Measurements from ENCODE around the gene LMBR1.

Gene LMBR1

GRCh38 chr7:156682928-156683327 lies 210.1 kb downstream of the LMBR1 start:
- no peak for DNase-seq

DNA sequence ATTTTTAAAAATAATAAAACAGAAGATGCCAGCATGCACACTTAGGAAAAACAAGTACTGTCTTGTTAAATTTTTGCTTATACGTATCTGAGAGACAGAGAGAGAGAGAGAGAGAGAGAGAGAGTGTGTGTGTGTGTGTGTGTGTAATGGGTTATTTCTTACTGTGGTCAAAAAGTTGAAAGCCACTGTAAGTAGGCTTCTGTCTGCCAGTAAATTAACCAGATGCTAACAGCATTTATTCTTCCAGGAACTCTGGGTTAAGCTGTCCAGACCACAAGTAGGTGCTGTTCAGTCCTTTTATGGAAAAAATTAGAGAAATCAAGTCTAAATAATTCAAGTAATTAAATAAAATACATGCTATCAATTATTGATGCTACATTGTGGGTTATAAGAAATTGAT lies 212.7 kb downstream of the LMBR1 start:
- DNase-seq: no peak

DNA sequence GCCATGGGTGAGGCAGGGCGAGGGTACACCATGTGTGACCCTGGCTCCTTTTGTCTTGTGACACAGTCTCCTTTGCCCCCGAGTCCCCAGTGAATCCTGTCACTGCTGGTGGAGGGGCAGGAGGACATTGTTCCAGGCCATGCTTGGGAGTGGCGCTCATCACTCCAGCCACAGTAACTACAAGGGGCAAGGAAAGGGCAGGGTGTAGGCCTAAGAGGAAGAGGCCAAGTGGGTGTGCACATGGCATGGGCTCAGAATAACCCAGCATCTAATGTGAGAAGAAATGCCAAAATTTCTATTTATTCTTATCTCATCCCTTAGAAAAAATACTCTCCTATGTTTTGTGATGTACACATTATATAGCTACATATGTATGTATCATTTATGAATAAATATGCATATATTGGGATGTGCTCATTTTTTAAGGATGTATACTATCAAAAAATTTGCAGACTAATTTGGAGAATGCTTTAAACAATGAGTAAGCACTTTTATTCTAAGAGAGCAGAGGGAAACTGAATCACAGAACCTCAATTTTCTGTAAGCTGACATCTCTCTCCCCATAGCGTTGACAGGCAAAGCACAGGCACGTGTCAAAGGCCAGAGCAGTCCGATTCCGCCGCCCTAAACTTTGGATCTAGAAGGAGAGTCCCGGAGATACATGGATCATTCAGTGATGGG lies 215.5 kb downstream of the LMBR1 start:
- no peak for DNase-seq

GRCh38 chr7:156676263-156676662 lies 216.7 kb downstream of the LMBR1 start:
- no peak for DNase-seq

DNA sequence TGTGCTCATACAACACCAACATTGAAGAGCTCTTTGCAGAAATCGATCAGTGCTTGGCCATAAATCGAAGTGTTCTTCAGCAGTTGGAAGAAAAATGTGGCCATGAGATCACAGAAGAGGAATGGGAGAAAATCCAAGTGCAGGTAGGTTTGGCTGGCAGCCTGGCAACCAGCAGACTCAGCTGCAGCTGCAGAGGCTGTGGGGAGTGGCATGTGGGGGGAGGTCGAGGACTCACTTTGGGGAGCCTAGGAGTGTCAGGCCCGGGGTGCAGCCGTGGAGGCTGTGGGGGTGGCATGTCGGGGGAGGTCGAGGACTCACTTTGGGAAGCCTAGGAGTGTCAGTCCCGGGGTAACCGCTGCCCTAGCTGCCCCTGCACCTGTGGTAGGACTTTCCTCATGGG lies 217.3 kb downstream of the LMBR1 start:
- no peak for DNase-seq

- DNase-seq: no peak
These were observed 219.1 kb downstream of the LMBR1 start for GRCh38 chr7:156673902-156674301.

DNA sequence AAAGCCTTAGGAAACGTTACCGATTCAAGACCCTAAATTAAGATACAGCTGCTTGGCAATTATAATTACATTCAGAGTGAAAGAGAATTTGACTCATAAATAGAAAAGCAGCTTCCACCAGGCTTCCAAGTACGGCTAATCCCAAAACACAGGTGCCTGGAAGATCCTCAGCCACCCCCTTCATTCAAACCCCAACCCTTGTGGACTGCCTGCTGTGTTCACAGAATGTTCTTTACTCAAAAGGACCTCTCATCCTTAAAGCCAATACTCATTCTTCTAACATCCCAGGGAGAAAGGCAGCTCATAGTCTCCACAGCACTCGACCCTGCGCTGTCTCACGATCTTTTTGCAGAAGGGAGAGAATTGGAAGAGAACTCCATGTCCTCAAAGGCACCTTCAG lies 219.5 kb downstream of the LMBR1 start:
- DNase-seq: no peak

DNA sequence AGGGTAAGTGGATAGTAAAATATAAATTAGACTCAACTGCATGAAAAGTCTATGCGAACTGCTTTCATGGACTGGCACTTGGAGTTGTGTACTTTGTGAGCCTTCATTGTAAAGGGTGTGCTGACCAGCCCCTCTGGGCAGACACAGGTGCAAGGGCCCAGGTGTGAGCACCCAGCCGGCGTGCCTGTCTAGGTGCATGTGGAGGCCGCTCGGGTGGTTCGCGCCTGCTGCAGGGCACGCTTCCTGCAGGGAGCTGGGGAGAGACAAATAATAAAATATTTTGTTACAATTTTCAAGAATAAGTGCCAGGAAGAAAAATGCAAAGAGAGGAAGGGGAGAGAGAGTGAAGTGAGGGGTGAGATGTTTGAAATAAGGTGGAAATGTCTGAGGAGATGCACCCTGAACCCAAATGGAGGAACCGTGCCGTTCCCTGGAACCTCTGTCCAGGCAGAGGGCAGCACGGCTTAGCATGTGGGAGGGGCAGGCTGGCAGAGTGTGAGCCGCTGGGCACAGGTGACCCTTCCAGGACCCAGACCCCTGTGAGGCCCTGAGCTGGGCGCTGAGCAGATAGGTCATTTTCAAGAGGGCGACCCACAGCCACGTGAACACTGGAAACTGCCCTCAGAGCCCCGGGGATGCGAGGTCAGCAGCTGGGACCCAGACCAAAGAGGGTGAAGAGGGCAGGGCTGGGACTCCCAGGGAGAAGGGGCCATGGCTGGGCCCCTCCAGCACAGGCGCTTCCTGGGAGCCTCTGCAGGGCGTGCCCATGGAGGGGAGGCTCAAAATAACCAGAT lies 223.8 kb downstream of the LMBR1 start:
- no peak for DNase-seq

GRCh38 chr7:156668130-156668741 lies 224.7 kb downstream of the LMBR1 start:
- no peak for DNase-seq

GRCh38 chr7:156667110-156667426 lies 225.9 kb downstream of the LMBR1 start:
- no peak for DNase-seq

DNA sequence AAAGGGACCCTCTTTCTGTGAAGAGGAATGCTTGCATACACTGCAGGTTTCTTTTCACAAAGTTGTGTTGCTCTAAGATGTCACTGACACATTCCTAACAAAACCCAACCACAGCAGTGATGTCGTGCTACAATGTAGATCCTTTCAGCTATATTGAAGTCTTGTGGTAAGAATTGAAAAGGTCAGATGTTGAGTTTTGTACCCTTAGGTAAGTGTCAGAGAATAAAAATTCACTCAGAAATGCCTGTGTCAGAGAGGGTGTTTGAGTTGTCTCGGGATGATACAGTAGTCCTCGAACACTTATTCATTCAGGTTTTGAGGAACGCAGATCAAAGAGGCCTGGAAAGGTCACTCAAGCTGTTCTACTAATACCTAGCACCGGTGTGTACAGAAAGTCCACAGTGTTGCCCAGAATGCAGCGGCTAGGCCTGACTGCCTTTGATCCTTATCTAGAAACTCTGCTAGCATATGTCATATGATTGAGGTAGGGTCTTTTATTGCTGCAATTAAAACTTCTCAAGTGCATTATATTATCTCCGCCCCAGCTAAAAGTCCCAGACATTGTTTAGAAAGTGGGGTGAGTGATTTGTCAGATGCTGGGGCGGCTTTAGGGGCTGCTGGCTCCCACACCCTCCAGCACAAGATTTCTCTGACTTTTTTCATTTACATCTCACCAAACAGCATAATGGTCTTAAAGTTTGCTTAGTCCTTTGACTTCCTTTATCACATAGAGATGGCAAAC lies 226.4 kb downstream of the LMBR1 start:
- no peak for DNase-seq

DNA sequence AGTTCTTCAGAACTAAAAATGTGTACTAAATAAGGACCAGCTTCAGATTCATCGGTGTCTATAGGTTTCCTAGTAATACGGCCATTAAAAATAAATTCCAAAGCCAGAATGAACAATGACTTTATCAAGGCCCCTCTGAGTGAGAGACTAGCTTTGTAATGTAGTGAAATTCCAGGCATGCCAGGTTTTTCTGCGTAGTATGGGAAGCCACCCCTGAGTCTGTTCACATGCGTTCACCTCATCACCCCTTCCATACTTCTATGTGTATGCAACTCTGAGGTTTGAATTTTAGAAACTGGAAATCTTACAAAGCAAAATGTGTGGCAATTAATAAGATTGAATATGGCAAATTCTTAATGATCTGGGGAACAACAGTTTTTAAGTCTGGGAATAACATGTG lies 227.9 kb downstream of the LMBR1 start:
- DNase-seq: no peak

DNA sequence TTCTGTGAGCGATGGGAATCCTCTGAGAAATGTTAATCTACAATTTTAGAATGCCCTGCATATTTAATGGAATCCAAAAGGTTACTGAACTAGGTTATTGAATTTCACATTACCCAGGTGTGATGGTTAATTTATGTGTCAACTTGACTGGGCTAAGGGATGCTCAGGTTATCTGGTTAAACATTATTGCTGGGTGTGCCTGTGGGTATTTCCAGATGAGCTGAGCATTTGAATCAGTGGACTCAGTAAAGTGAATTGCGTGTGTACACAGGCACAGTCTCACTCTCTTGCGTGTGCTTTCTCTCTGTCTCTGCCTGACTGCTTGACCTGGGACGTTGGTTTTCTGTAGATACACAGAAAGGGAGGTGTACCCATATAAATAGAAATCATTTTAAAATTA lies 230.7 kb downstream of the LMBR1 start:
- DNase-seq: no peak

DNA sequence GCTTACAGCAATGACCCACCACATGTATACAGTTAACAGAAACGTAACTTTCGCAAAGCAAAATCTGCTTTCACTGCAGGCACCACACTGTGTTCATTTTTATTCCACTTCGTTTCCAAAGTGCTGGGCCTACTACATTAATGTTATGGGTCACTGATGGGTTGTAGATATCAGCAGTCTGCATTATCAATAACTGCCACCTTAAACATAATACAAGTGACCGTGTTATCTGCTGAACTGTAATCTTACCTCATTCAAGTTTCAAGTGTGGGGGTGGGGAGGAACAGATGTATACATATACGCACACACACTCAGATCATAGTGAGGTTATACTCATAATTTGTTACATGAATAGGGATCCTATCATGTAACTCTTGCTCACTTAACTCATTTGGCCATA lies 231.3 kb downstream of the LMBR1 start:
- DNase-seq: no peak

DNA sequence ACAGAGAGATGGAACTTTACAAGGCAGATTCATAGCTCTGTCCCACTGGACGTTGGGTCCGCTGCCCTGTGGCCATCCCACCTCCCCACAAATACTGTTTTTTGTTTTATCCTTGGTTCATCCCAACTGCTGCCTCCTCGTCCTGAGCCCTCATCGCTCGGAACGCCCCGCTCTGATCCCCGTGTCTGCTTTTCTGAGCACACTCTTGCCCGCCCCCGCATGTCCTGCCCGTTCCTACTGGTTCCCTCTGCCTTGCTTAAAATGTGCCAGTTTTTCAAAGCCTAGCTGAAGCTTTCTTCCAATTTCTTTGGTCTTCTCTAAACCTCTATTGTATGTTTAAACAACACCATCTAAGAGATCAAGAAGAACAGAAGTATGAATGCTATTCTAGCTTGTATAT lies 233.0 kb downstream of the LMBR1 start:
- no peak for DNase-seq

DNA sequence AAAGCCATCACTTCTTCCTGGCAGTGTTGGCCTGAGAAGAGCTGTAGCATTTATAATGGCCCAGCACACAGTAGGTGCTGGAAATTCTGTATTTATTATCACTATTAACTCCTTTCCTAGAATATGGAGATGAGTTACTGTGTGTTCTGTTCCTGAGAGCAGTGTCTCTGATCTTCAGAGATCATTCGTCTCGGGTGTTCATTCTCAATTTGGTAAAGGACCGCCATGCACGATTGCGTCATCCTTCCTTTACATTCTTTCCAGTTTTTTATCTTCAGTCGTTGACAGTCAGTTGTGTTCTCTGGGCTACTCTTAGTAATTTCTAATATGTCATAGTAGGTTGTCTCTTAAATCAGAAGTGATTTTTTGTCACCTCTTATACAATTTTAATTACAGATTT lies 233.8 kb downstream of the LMBR1 start:
- no peak for DNase-seq

GRCh38 chr7:156657681-156658080 lies 235.3 kb downstream of the LMBR1 start:
- DNase-seq: no peak

DNA sequence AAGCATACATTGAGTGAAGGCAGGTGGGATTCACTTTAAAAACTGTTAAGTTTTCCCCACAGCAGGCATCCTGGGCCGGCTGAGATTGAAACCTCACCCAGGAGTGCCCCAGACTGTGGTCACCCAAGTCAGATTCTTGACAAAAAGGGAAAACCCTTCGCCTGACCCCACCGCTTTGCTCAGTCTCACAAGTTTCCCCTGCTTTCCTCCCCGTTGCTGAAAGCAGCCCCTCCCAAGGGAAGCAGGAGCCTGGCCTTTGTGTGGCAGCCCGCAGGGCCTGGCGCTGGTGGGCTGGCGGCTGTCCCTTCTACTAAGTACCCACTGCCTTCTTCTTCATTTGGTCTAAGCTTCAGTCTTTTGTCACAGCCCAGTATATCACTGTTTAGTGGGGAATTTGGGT lies 236.4 kb downstream of the LMBR1 start:
- DNase-seq: no peak

DNA sequence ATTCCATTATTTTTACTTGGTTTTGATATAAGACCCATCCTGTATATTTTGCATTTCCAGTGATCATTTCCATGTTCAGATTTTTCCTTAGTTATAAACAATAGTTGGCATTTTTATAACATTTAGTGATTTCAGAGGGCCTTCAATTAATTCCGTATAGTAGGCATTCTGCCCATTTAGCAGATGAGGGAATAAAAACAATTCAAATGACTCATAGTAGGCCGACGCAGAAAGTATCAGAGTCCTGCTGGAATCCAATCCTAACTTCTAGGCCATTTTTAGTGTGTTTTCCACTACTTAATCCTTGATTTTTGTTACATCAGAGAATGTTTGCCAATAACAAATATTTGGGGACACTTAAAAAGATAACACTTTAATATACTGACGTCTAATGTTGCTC lies 237.0 kb downstream of the LMBR1 start:
- DNase-seq: no peak

GRCh38 chr7:156655251-156655650 lies 237.7 kb downstream of the LMBR1 start:
- no peak for DNase-seq

DNA sequence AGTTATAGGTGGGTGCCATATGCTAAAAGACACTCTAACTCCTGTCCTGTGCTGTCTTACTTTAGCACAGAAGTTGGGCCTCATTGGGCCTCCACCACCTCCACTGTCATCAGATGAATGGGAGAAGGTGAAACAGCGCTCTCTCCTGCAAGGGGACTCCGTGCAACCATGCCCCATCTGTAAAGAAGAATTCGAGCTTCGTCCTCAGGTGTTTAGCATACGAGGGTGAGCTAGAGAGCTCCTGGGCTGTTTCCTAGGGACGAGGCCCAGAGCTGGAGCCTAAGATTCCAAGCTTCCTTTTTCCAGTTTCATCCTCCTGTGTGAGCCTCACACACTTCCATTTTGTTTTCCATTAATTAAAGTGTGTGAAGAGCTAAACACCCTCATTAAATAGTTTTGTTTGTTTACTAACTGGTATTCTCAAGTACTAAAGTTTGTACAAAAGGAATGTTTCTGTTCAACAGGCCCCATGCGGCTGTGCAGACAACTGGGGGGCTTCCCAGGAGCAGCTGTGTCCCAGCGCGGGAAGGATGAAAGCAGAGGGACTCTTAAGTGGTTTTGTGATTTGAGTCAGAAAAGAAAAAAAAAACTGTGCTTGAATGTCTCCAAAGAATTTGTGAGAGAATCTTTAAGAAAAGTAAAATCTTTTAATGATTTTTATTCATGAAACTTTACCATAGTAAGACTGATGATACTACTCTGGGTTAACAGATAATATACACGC lies 238.3 kb downstream of the LMBR1 start:
- no peak for DNase-seq

- no peak for DNase-seq
These were observed 240.0 kb downstream of the LMBR1 start for GRCh38 chr7:156652886-156653568.

Data from inflammatory macrophage treated with lipopolysaccharide for 1 hour (primary cell).